ENCODE measurements around the gene CA4. TPM values are rescaled to one million over a fixed set of nuclear protein-coding genes. Genes with fewer than 3 reads are reported as not detected.
A peak's percentile ranks its signal among the peaks of the same experiment; 100 is the strongest.
"Not testable (repeated sequence)": the region's sequence is repeated elsewhere in the genome, so short reads cannot be mapped to it uniquely, and the experiment has no call there.

Gene CA4
- polyA plus RNA-seq, 6 donors from 2014 or later, result not detected

DNA sequence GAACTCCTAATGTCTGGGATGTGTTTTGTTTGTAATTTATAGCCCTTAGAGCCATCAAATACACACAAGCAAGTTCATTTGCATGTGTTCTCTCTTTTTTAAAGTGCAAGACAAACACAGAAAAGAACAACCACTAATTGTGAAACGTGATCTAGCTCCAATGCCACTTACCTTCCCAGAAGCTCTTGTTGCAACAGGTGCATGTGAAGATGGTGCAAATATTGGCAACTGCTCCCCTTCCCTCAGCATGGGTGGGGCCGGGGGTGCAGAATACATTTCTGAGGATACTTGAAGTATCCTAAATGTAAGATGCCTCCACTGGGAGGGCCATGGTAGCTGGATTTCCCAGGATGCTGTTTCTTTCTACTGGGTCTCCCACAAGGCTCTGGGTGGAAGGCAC, 28.4 kb downstream of the CA4 start:
- DNase-seq; H3K4me3 Mint-ChIP-seq; H3K4me1 Mint-ChIP-seq; H3K27me3 Mint-ChIP-seq; H3K9me3 Mint-ChIP-seq; H3K27ac Mint-ChIP-seq; ATAC-seq (ENCODE audit: low read depth in 2 of 2): not testable (repeated sequence)
- H3K36me3 Mint-ChIP-seq, result peaks cover 8 to 27% of the 10 kb centered on the region in 2 donors

GRCh38 chr17:60180380-60180779, 30.6 kb downstream of the CA4 start:
- H3K27ac Mint-ChIP-seq; DNase-seq; H3K9me3 Mint-ChIP-seq; H3K4me3 Mint-ChIP-seq; ATAC-seq (ENCODE audit: low read depth in 2 of 2); H3K27me3 Mint-ChIP-seq; H3K4me1 Mint-ChIP-seq: not testable (repeated sequence)
- peaks cover 8 to 29% of the 10 kb centered on the region in 2 donors for H3K36me3 Mint-ChIP-seq

- H3K9me3 Mint-ChIP-seq; H3K4me3 Mint-ChIP-seq; DNase-seq; H3K27me3 Mint-ChIP-seq; ATAC-seq (ENCODE audit: low read depth in 2 of 2): not testable (repeated sequence)
- H3K36me3 Mint-ChIP-seq, result peaks cover 0 to 28% of the 10 kb centered on the region in 2 donors
- H3K4me1 Mint-ChIP-seq, result peaks cover 5 to 13% (median 12%) of the 10 kb centered on the region in 3 donors
- peak overlapping the region in 4 of 6 donors; percentile 32 to 90 (median 58) for H3K27ac Mint-ChIP-seq
Observed at GRCh38 chr17:60186372-60186771, 36.6 kb downstream of the CA4 start.

GRCh38 chr17:60186846-60187745, 37.3 kb downstream of the CA4 start:
- H3K4me3 Mint-ChIP-seq; H3K9me3 Mint-ChIP-seq; DNase-seq; H3K27me3 Mint-ChIP-seq; ATAC-seq (ENCODE audit: low read depth in 2 of 2): not testable (repeated sequence)
- Mint-ChIP-seq H3K27ac (peak overlapping the region in 5 of 6 donors; percentile 32 to 90 (median 39)), H3K4me1 (peaks cover 5 to 13% (median 12%) of the 10 kb centered on the region in 3 donors), H3K36me3 (peaks cover 0 to 24% of the 10 kb centered on the region in 2 donors)

GRCh38 chr17:60188759-60189158, 39.0 kb downstream of the CA4 start:
- H3K36me3 Mint-ChIP-seq, result peaks cover 4 to 19% of the 10 kb centered on the region in 2 donors
- peaks cover 5 to 13% (median 12%) of the 10 kb centered on the region in 3 donors for H3K4me1 Mint-ChIP-seq
- ATAC-seq (ENCODE audit: low read depth in 2 of 2) (no peak), DNase-seq (no peak)
- H3K9me3 Mint-ChIP-seq, result no peaks in the 10 kb centered on the region
- H3K27me3 Mint-ChIP-seq, result no peaks in the 10 kb centered on the region
- no peak overlapping the region for H3K27ac Mint-ChIP-seq
- no peak overlapping the region for H3K4me3 Mint-ChIP-seq

DNA sequence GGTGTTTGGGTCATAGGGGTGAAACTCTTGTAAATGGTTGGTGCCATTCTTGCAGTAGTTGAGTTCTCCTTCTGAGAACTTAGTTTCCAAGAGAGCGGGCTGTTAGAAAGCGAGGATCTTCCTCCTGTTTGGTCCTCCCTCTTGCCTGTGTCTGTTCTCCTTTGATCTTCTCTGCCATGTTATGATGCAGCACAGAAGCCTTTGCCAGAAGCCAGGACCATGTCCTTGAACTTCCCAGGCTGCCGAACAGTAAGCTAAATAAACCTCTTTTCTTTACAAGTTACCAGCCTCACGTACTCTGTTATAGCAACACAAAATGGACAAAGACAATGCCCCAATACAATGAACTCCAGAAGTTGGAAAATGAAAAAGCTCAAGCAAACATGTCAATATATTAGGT, 40.3 kb downstream of the CA4 start:
- not testable (repeated sequence) for DNase-seq; H3K27ac Mint-ChIP-seq; H3K4me3 Mint-ChIP-seq; H3K9me3 Mint-ChIP-seq; H3K27me3 Mint-ChIP-seq; ATAC-seq (ENCODE audit: low read depth in 2 of 2)
- peaks cover 5 to 13% (median 12%) of the 10 kb centered on the region in 3 donors for H3K4me1 Mint-ChIP-seq
- peaks cover 16 to 27% of the 10 kb centered on the region in 2 donors for H3K36me3 Mint-ChIP-seq

DNA sequence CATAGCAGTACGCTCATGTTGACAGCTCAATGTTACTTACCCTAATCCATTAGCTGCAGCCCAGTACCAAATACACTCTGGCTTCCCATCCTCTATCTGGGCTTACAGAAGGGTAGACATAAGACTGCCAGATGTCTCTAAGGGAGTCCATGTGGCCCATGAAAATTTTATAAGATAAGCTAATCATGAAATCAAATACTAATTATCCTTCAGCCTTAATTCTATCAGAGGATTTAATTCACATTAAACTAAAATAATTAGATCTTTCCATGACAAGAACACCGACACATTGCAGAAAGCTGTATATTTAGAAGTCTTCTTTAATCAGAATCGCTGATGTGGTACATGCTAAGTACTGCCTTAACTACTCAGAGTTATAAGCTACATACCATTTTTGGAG, 43.3 kb downstream of the CA4 start:
- peaks cover 26 to 48% of the 10 kb centered on the region in 2 donors for H3K36me3 Mint-ChIP-seq
- H3K4me3 Mint-ChIP-seq; DNase-seq; H3K27me3 Mint-ChIP-seq; H3K9me3 Mint-ChIP-seq; H3K4me1 Mint-ChIP-seq; ATAC-seq (ENCODE audit: low read depth in 2 of 2): not testable (repeated sequence)
- H3K27ac Mint-ChIP-seq, result peak overlapping the region in 1 of 6 donors; percentile 38

DNA sequence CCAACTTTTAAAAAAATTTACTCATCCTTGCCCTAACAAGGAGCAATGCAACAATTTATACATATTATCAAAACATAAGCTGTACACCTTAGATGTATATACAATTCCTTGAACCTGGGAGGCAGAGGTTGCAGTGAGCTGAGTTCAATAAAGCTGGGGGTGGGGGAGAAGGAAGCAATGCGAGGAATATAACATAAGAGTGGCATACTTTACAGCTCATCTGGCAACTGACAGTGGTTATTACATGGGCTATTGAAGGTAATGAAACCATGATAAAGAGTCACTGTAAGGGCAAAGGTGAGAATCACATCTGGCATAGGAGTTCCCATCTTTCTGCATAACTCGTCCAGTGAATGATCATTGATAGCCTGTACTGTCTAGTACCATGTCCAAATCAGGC, 43.7 kb downstream of the CA4 start:
- no peaks in the 10 kb centered on the region for H3K27me3 Mint-ChIP-seq
- peak overlapping the region in 1 of 6 donors; percentile 38 for H3K27ac Mint-ChIP-seq
- H3K4me1 Mint-ChIP-seq, result no peaks in the 10 kb centered on the region
- no peak for DNase-seq
- H3K4me3 Mint-ChIP-seq, result no peak overlapping the region
- H3K36me3 Mint-ChIP-seq, result peaks cover 26 to 52% of the 10 kb centered on the region in 2 donors
- ATAC-seq (ENCODE audit: low read depth in 2 of 2), result no peak
- H3K9me3 Mint-ChIP-seq, result no peaks in the 10 kb centered on the region

GRCh38 chr17:60194141-60194540, 44.4 kb downstream of the CA4 start:
- not testable (repeated sequence) for H3K27me3 Mint-ChIP-seq; DNase-seq; H3K4me3 Mint-ChIP-seq; H3K9me3 Mint-ChIP-seq; ATAC-seq (ENCODE audit: low read depth in 2 of 2); H3K4me1 Mint-ChIP-seq
- H3K27ac Mint-ChIP-seq, result peak overlapping the region in 1 of 6 donors; percentile 24
- peaks cover 26 to 46% of the 10 kb centered on the region in 2 donors for H3K36me3 Mint-ChIP-seq

GRCh38 chr17:60198630-60199029, 48.9 kb downstream of the CA4 start:
- H3K27ac Mint-ChIP-seq, result peak overlapping the region in 1 of 6 donors; percentile 60
- not testable (repeated sequence) for H3K4me1 Mint-ChIP-seq; H3K9me3 Mint-ChIP-seq; ATAC-seq (ENCODE audit: low read depth in 2 of 2); H3K27me3 Mint-ChIP-seq; DNase-seq; H3K4me3 Mint-ChIP-seq
- peaks cover 23 to 34% of the 10 kb centered on the region in 2 donors for H3K36me3 Mint-ChIP-seq

- not testable (repeated sequence) for H3K4me1 Mint-ChIP-seq; ATAC-seq (ENCODE audit: low read depth in 2 of 2); H3K9me3 Mint-ChIP-seq; H3K36me3 Mint-ChIP-seq; H3K27me3 Mint-ChIP-seq; DNase-seq; H3K27ac Mint-ChIP-seq; H3K4me3 Mint-ChIP-seq
Observed at GRCh38 chr17:60205782-60206181, 56.0 kb downstream of the CA4 start.

- ATAC-seq (ENCODE audit: low read depth in 2 of 2); H3K4me3 Mint-ChIP-seq; H3K9me3 Mint-ChIP-seq; H3K27me3 Mint-ChIP-seq; H3K36me3 Mint-ChIP-seq; H3K27ac Mint-ChIP-seq; H3K4me1 Mint-ChIP-seq; DNase-seq: not testable (repeated sequence)
Observed at GRCh38 chr17:60208302-60208701, 58.5 kb downstream of the CA4 start.
